Gastroesophageal sphincter (tissue), 4 donors: ENCODE results near the gene P4HB. TPM values are rescaled to one million over a fixed set of nuclear protein-coding genes. Genes with fewer than 3 reads are reported as not detected.

Experiments
- ATAC-seq: fragments of 150-250 bp; one replicate; pipeline ENCODE4 v1.9.1; 2016; ENCODE audit warnings: mild to moderate bottlenecking, moderate library complexity
- H3K27ac ChIP-seq, 4 donors: fragments of 200-600 bp; sonication (generic) in 3 of 4; 1 replicate in 3 of 4; 2 replicates in 1 of 4; pipeline ENCODE4 v1.5.1; 2016 to 2019
- H3K27me3 ChIP-seq: fragments of 200-600 bp; sonication (generic); one replicate; pipeline ENCODE4 v1.5.1; 2019
- H3K36me3 ChIP-seq, 2 donors: fragments of 200-600 bp; sonication (generic); one replicate each; pipeline ENCODE4 v1.5.1; 2019; ENCODE audit warnings: control low read depth in 1 of 2
- H3K4me1 ChIP-seq, 3 donors: fragments of 200-600 bp; sonication (generic); 1 replicate in 2 of 3; 2 replicates in 1 of 3; pipeline ENCODE4 v1.5.1; 2016 to 2019; ENCODE audit warnings: control low read depth in 2 of 3
- H3K4me3 ChIP-seq, 2 donors: fragments of 200-600 bp; sonication (generic); one replicate each; pipeline ENCODE4 v1.5.1; 2019; ENCODE audit warnings: mild to moderate bottlenecking in 1 of 2, moderate library complexity in 1 of 2
- H3K9me3 ChIP-seq, 3 donors: fragments of 200-600 bp; sonication (generic); one replicate each; pipeline ENCODE4 v1.5.1; 2017 to 2019; ENCODE audit warnings: control low read depth in 2 of 3
- CTCF ChIP-seq, 4 experiments: fragments of 200-600 bp in 2 of 4; fragments of 450-650 bp in 2 of 4; sonication (generic) in 1 of 4; IDR thresholded peaks; one replicate each; pipeline ENCODE4 v1.5.1; 2017 to 2019; ENCODE audit warnings: antibody characterized with exemption in 4 of 4, mild to moderate bottlenecking in 2 of 4, moderate library complexity in 2 of 4
- EP300 ChIP-seq: sonication (generic); formaldehyde crosslinking; IDR thresholded peaks from one replicate; pipeline ENCODE4 v1.6.1; 2017; ENCODE audit warnings: antibody characterized with exemption, mild to moderate bottlenecking
- POLR2A ChIP-seq, 2 donors: fragments of 450-650 bp; IDR thresholded peaks; one replicate each; pipeline ENCODE4 v1.6.1; 2017; ENCODE audit warnings: antibody characterized with exemption in 2 of 2, mild to moderate bottlenecking in 2 of 2, moderate library complexity in 1 of 2
- POLR2AphosphoS5 ChIP-seq: sonication (generic); formaldehyde crosslinking; IDR thresholded peaks from one replicate; pipeline ENCODE4 v1.6.1; 2017; ENCODE audit warnings: antibody characterized with exemption
- WGBS, 2 donors: methylation state at CpG; one replicate each; pipeline ENCODE4 v1.1.5; 2018; ENCODE audit warnings: low coverage in 1 of 2; 5-methylcytosine and 5-hydroxymethylcytosine counted together
- total RNA-seq, 4 donors: library from RNA; depleted of rRNA; stranded (reverse); fragments of >200 nt; gene quantifications; one replicate each; pipeline ENCODE4 v1.1.0, GENCODE V29; 2016

Gene P4HB
- total RNA-seq, 4 donors from 2014 or later = 257 to 365 (median 324) TPM

DNA sequence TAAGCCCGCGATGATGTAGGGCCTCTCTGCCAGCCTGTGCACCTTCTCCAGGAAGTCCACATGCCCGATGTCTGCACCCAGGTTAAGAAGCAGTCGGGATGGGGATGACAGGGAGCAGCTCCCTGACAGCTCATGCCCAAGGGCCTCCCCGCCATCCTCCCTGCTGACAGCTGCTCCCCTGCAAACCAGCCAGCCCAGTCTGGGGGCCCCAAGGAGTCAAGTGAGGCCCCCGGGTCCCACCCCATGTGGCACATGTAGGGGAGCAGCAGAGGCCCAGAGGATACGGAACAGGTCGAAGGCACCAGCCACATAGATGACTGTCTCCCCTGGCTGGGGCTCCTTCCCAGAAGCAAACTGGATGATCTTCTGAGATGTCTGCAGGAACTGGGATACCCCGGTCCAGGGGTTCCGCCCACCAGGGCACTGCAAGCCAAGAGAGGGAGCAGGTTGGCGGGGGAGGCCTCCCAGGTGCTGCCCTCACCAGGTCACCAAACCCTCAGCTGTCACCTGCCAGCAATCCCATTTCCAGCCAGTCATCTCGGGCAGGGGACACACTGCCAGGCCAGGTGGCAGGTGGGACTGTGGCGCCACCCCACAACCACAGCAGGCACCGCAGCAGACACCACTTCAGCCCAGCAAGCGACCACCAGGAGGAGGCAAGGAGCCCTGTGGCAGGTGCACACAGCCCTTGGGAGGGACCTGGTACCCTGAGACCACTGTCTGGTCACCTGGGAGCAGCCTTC, 46.3 kb upstream of the P4HB start:
- Histone ChIP-seq H3K9me3 (no peaks in the 10 kb centered on the region), H3K27ac (no peak overlapping the region), H3K27me3 (peaks cover 17% of the 10 kb centered on the region), H3K4me3 (no peak overlapping the region), H3K4me1 (peaks cover 0 to 30% (median 16%) of the 10 kb centered on the region in 3 donors), H3K36me3 (peaks cover 0 to 59% of the 10 kb centered on the region in 2 donors)
- no peak for ATAC-seq
- 100% methylated on average over 3 of the region's 15 CpGs; no CpG with 5 or more reads in 1 of the 2 donors for WGBS, 2 donors
- TF ChIP-seq EP300 (no peak), POLR2A (IDR thresholded peaks at IDR 0.05) (no peak), CTCF (IDR thresholded peaks at IDR 0.05) (no peak), POLR2AphosphoS5 (no peak)

DNA sequence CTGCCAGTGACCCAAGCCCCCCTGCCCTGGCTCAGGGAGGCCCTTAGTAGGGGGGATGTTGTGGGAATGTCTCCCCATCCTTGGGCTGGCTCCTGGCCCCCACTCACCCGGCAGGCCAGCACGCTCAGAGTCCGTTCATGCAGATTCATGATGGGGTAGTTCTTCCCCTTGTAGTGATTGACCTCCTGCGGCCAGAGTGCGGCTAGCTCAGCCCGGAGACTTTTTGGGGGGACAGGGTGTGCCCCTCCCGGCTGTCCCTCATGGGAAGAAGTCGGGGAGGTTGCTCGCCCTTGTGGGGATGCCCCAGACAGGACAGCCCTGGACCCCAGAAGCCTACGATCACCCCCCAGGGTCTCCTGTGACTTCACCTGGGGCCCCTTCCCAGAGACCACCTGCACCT, 45.7 kb upstream of the P4HB start:
- no peak overlapping the region for H3K27ac ChIP-seq
- ATAC-seq = no peak
- H3K4me1 ChIP-seq = peaks cover 0 to 32% (median 17%) of the 10 kb centered on the region in 3 donors
- H3K9me3 ChIP-seq = no peaks in the 10 kb centered on the region
- peaks cover 0 to 62% of the 10 kb centered on the region in 2 donors for H3K36me3 ChIP-seq
- TF ChIP-seq POLR2AphosphoS5 (no peak), POLR2A (IDR thresholded peaks at IDR 0.05) (no peak), EP300 (no peak), CTCF (IDR thresholded peaks at IDR 0.05) (no peak)
- no peak overlapping the region for H3K4me3 ChIP-seq
- peaks cover 23% of the 10 kb centered on the region for H3K27me3 ChIP-seq
- no CpG with 5 or more reads among the region's 10 CpGs for WGBS, 2 donors

GRCh38 chr17:81905424-81905875, 45.1 kb upstream of the P4HB start:
- no peak for ATAC-seq
- peaks cover 0 to 28% (median 15%) of the 10 kb centered on the region in 3 donors for H3K4me1 ChIP-seq
- no peaks in the 10 kb centered on the region for H3K9me3 ChIP-seq
- H3K27me3 ChIP-seq = peaks cover 24% of the 10 kb centered on the region
- no peak overlapping the region for H3K4me3 ChIP-seq
- TF ChIP-seq CTCF (IDR thresholded peaks at IDR 0.05) = no peak
- no peak overlapping the region for H3K27ac ChIP-seq
- WGBS, 2 donors = no CpG with 5 or more reads among the region's 16 CpGs
- H3K36me3 ChIP-seq = peaks cover 0 to 66% of the 10 kb centered on the region in 2 donors

GRCh38 chr17:81904600-81905423, 44.5 kb upstream of the P4HB start:
- 100% methylated on average over 1 of the region's 28 CpGs; no CpG with 5 or more reads in 1 of the 2 donors for WGBS, 2 donors
- Histone ChIP-seq H3K27me3 (peaks cover 24% of the 10 kb centered on the region), H3K27ac (no peak overlapping the region), H3K4me3 (no peak overlapping the region), H3K36me3 (peaks cover 0 to 73% of the 10 kb centered on the region in 2 donors), H3K9me3 (no peaks in the 10 kb centered on the region), H3K4me1 (peaks cover 0 to 22% (median 11%) of the 10 kb centered on the region in 3 donors)
- TF ChIP-seq EP300 (no peak), POLR2A (IDR thresholded peaks at IDR 0.05) (no peak), POLR2AphosphoS5 (no peak), CTCF (IDR thresholded peaks at IDR 0.05) (no peak)
- ATAC-seq = no peak
